ENCODE measurements around the gene CENPP. TPM values are rescaled to one million over a fixed set of nuclear protein-coding genes. Genes with fewer than 3 reads are reported as not detected.
"Not testable (repeated sequence)": the region's sequence is repeated elsewhere in the genome, so short reads cannot be mapped to it uniquely, and the experiment has no call there.

The CENPP gene
- total and polyA plus RNA-seq, 8 donors = 0.46 to 2.7 (median 1.9) TPM

DNA sequence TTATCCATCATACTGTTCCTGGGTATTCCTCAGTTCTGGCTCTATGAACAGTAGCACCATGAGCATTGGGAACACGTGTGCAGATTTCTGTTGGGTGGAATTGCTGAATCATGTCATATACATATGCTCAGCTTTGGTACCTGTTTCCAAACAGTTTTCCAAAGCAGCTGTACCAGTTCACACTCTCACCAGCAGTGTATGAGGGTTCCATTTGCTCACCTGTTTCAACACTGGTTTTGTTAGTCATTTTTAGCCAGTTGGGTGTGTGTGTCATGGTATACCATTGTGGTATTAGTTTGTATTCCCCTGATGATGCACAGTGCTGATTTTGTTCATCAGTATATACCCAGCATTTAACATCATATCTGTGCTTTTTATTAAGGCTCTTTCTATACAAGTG is 266.8 kb downstream of the CENPP start:
- Histone ChIP-seq H3K27ac (no peak overlapping the region), H3K4me1 (no peaks in the 10 kb centered on the region), H3K4me3 (no peak overlapping the region), H3K36me3 (no peaks in the 10 kb centered on the region), H3K9me3 (no peaks in the 10 kb centered on the region), H3K27me3 (no peaks in the 10 kb centered on the region)
- ATAC-seq (no peak), FAIRE-seq (no peak), DNase-seq (no peak)
- TF ChIP-seq, protein P1, sequence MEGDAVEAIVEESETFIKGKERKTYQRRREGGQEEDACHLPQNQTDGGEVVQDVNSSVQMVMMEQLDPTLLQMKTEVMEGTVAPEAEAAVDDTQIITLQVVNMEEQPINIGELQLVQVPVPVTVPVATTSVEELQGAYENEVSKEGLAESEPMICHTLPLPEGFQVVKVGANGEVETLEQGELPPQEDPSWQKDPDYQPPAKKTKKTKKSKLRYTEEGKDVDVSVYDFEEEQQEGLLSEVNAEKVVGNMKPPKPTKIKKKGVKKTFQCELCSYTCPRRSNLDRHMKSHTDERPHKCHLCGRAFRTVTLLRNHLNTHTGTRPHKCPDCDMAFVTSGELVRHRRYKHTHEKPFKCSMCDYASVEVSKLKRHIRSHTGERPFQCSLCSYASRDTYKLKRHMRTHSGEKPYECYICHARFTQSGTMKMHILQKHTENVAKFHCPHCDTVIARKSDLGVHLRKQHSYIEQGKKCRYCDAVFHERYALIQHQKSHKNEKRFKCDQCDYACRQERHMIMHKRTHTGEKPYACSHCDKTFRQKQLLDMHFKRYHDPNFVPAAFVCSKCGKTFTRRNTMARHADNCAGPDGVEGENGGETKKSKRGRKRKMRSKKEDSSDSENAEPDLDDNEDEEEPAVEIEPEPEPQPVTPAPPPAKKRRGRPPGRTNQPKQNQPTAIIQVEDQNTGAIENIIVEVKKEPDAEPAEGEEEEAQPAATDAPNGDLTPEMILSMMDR (IDR thresholded peaks at IDR 0.05) = no peak
- 92% methylated on average over 1 of the region's 1 CpG for WGBS, 2 donors
- intact Hi-C loops (cut with DNase I) = no loop called here

DNA sequence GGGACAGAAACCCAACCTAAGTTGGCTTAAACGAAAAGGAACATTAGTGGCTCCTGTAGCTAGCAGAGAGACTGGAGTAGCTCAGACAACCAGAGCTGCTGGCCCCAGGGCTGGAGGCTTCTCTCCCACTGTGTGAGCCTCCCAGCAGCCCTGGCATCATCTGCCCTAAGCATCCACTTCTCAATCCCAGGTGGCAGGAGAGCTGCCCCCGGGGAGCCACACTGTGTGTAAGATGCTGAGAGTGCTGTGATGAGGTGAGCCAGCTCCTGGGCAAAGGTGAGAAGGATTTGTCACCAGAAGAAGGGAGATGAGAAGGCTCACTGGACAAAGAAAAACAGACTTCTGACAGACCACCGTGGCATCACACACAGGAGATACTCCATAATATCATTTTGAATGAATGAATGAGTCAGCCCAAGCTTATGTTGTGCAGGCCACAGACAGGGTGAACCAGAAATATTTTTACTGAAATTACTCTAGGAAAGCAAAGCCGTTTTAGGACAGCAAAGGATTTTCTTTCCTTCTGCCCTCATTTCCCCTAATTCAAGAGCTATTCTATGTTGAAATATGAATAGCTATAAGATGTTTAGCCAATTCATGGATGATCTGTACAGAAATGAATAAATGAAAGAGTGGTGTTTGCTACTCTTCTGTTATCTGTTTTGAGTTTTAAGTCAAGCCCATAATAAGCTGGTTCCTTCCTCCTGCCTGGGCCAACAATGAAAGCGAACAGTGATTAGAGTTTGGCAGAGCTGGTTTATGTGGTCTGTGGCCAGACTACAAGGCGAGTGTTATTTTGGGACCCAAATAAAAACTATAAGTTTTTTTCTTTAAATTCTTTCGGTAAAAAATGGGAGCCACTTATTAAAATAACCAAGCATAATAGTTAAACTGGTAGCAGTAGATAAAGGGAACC is 267.5 kb downstream of the CENPP start:
- Histone ChIP-seq H3K9me3 (no peaks in the 10 kb centered on the region), H3K4me3 (no peak overlapping the region), H3K27ac (no peak overlapping the region), H3K4me1 (no peaks in the 10 kb centered on the region), H3K36me3 (no peaks in the 10 kb centered on the region), H3K27me3 (no peaks in the 10 kb centered on the region)
- TF ChIP-seq, protein P1 (IDR thresholded peaks at IDR 0.05) = no peak
- DNase-seq (no peak), FAIRE-seq (no peak), ATAC-seq (no peak)
- intact Hi-C loops (cut with DNase I) = no loop called here
- WGBS, 2 donors = 67 to 79% methylated on average over 7 of the region's 7 CpGs

DNA sequence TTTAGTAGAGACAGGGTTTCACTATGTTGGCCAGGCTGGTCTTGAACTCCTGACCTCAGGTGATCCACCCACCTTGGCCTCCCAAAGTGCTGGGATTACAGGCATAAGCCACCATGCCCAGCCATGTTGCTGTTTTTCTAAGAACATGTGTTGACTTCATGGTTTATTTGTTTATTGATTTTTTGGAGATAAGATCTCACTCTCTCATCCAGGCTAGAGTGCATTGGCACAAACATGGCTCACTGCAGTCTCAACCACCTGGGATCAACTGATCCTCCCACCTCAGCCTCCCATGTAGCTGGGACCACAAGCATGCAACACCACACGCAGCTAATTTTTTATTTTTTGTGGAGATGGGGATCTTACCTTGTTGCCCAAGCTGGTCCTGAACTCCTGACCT is 269.3 kb downstream of the CENPP start:
- ATAC-seq; H3K9me3 ChIP-seq; H3K27ac ChIP-seq; H3K4me3 ChIP-seq; H3K4me1 ChIP-seq; FAIRE-seq; H3K36me3 ChIP-seq; DNase-seq; H3K27me3 ChIP-seq; intact Hi-C loops (cut with DNase I): not testable (repeated sequence)
- 94 to 96% methylated on average over 1 of the region's 1 CpG for WGBS, 2 donors

DNA sequence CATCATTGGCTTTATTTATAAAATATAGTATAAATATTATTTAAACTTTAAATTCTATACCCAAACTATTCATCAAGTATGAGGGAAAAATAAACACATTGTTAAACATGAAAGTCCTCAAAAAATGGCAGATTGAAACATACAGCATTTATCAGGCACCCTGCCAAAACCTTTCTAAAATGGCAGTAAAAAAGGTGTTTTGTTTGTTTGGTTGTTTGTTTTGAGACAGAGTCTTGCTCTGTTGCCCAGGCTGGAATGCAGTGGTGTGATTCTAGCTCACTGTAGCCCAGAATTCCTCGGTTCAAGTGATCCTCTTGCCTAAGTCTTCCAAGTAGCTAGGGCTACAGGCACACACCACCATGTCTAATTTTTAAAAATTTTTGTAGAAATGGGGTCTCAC is 270.2 kb downstream of the CENPP start:
- intact Hi-C loops (cut with DNase I) = no loop called here
- WGBS, 2 donors = 85 to 94% methylated on average over 1 of the region's 1 CpG
- no peak for FAIRE-seq

DNA sequence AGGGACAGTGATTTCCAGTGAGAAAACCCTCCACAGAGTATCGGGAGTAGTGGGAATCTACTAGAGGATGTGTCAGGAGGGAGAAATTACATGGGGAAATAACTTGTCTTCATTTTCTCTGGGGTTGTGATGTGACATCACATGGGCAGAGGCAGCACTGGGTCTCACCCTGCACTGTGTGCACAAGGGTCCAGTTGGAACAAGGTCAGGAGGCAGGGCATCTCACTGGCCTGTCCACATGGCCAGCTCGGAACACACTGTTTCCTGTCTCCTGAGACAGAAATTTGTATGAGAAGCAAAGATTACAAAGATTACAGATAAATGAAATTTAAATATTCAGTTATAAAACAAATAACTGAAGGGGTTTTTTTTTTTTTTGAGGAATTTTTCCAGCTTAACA is 272.6 kb downstream of the CENPP start:
- H3K27ac ChIP-seq = no peak overlapping the region
- intact Hi-C loops (cut with DNase I) = no loop called here
- H3K27me3 ChIP-seq = no peaks in the 10 kb centered on the region
- no peaks in the 10 kb centered on the region for H3K4me1 ChIP-seq
- ATAC-seq (no peak), FAIRE-seq (no peak), DNase-seq (no peak)
- WGBS, 2 donors = 89 to 90% methylated on average over 2 of the region's 2 CpGs
- no peaks in the 10 kb centered on the region for H3K9me3 ChIP-seq
- H3K36me3 ChIP-seq = no peaks in the 10 kb centered on the region
- TF ChIP-seq, protein P1 (IDR thresholded peaks at IDR 0.05) = no peak
- no peak overlapping the region for H3K4me3 ChIP-seq

More for the DNA sequence above, 270.2 kb downstream of the CENPP start:
- TF ChIP-seq, protein P1 (IDR thresholded peaks at IDR 0.05) = no peak
- H3K4me1 ChIP-seq = no peaks in the 10 kb centered on the region
- H3K36me3 ChIP-seq = no peaks in the 10 kb centered on the region
- no peaks in the 10 kb centered on the region for H3K27me3 ChIP-seq
- no peak overlapping the region for H3K27ac ChIP-seq
- ATAC-seq = no peak
- H3K9me3 ChIP-seq = no peaks in the 10 kb centered on the region
- DNase-seq = no peak
- no peak overlapping the region for H3K4me3 ChIP-seq
